SK-N-MC (cell line): Measurements from ENCODE around the gene CD59.

ENCODE experiments used
- EZH2 ChIP-seq: fragments of 200-600 bp; sonication (generic); IDR thresholded peaks from one replicate; pipeline ENCODE4 v1.6.1; 2017; ENCODE audit warnings: antibody characterized with exemption
- FOXP2 ChIP-seq: optimal IDR thresholded peaks from 2 replicates; pipeline ENCODE3; 2011; ENCODE audit warnings: mild to moderate bottlenecking, moderate library complexity; ENCODE audit not compliant: insufficient read depth; ENCODE audit errors: extremely low read length, control extremely low read depth
- POLR2AphosphoS5 ChIP-seq: IDR thresholded peaks from 2 replicates; pipeline ENCODE4 v1.6.1; 2012; ENCODE audit warnings: mild to moderate bottlenecking, low read depth, low read length, borderline replicate concordance

- TF ChIP-seq EZH2 = no peak
- TF ChIP-seq POLR2AphosphoS5 = no peak
- no peak for TF ChIP-seq FOXP2
Observed at GRCh38 chr11:33772870-33773269, 36.6 kb upstream of the CD59 start.
